Hepatic stellate cell (primary cell): ENCODE measurements around the gene MZB1.

Source experiments
- DNase-seq: peaks from one replicate; pipeline ENCODE4 v3.0.0; 2011; ENCODE audit warnings: low spot score

Gene MZB1

GRCh38 chr5:139389701-139390638, at the start of gene MZB1:
Gene MZB1, minus strand, starts transcription at chr5:139389913. Its CDS starts 57 bp downstream, at chr5:139389856.
- no peak for DNase-seq

- DNase-seq = peak; percentile 94
Measured at GRCh38 chr5:139439013-139439903, 49.5 kb upstream of the MZB1 start, which contains the start of gene DNAJC18. Gene DNAJC18, minus strand, starts transcription at chr5:139439525. Its CDS starts 80 bp downstream, at chr5:139439445.

GRCh38 chr5:139438707-139439012, 48.9 kb upstream of the MZB1 start:
- DNase-seq = no peak

- no peak for DNase-seq
Measured at GRCh38 chr5:139435676-139436075, 46.0 kb upstream of the MZB1 start.

GRCh38 chr5:139431706-139432105, 42.0 kb upstream of the MZB1 start:
- DNase-seq = no peak

- DNase-seq = no peak
Measured at GRCh38 chr5:139430015-139430414, 40.3 kb upstream of the MZB1 start.

- peak; percentile 63 for DNase-seq
Measured at GRCh38 chr5:139426203-139426885, 36.6 kb upstream of the MZB1 start.

GRCh38 chr5:139425497-139425896, 35.8 kb upstream of the MZB1 start:
- no peak for DNase-seq

GRCh38 chr5:139422307-139422893, 32.7 kb upstream of the MZB1 start:
- peak; percentile 73 for DNase-seq

- no peak for DNase-seq
Measured at GRCh38 chr5:139419226-139420192, 29.8 kb upstream of the MZB1 start.

GRCh38 chr5:139418793-139419192, 29.1 kb upstream of the MZB1 start:
- DNase-seq = no peak

- DNase-seq = no peak
Measured at GRCh38 chr5:139417214-139417613, 27.5 kb upstream of the MZB1 start.

GRCh38 chr5:139416651-139417050, 26.9 kb upstream of the MZB1 start:
- DNase-seq = no peak

- DNase-seq = no peak
Measured at GRCh38 chr5:139415869-139416268, 26.2 kb upstream of the MZB1 start.

- no peak for DNase-seq
Measured at GRCh38 chr5:139415221-139415861, 25.6 kb upstream of the MZB1 start.

- DNase-seq = peak; percentile 55
Measured at GRCh38 chr5:139414581-139415130, 24.9 kb upstream of the MZB1 start.

- no peak for DNase-seq
Measured at GRCh38 chr5:139413963-139414362, 24.2 kb upstream of the MZB1 start.

GRCh38 chr5:139413153-139413552, 23.4 kb upstream of the MZB1 start:
- DNase-seq = no peak

GRCh38 chr5:139410993-139411828, 21.5 kb upstream of the MZB1 start:
- DNase-seq = no peak
